ENCODE results near the gene ADORA1.

DNA sequence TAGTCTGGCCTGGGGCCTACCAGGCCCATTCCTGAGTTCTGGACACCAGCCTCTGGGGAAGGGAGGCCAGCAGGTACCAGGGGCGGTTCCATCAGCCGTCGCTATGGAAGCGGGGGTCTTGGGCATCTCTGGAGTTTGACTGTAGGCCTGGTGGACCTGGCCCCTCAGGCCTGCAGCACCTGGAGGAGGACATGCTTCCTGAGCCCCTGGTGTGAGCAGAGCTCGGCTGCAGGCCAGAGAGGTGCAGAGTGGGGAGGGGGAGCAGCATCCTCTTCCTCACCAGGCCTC is 40.3 kb downstream of the ADORA1 start:
- TF ChIP-seq POLR2A (IDR thresholded peaks at IDR 0.05; ENCODE audit: low read length) = no peak
- TF ChIP-seq GATA1 (IDR thresholded peaks at IDR 0.05; ENCODE audit: low read depth, low read length) = no peak
